HCT116 (cell line): ENCODE measurements around the gene LAMC2. TPM values are rescaled to one million over a fixed set of nuclear protein-coding genes. Genes with fewer than 3 reads are reported as not detected.

ENCODE experiments used
- total RNA-seq: library from RNA; stranded (reverse); gene quantifications from one replicate; pipeline ENCODE4 v1.2.1, GENCODE V29; 2021; ENCODE audit not compliant: unreplicated experiment

LAMC2 gene
- total RNA-seq, 1 experiment from 2014 or later: 22.2 TPM

Other genes starting within 250 kb of the LAMC2 start
- gene SHCBP1L, start 233.1 kb upstream of the LAMC2 start, total RNA-seq: not detected
- gene LAMC1, start 162.8 kb upstream of the LAMC2 start, total RNA-seq: 61.2 TPM
- not detected for gene NMNAT2, start 232.1 kb downstream of the LAMC2 start, total RNA-seq